ENCODE results near the gene SLC39A11.

SLC39A11 gene

GRCh38 chr17:72804949-72805707 is 287.4 kb downstream of the SLC39A11 start:
- no peak for DNase-seq (ENCODE audit: low read depth)
- no peak for TF ChIP-seq CTCF (conservative IDR thresholded peaks at IDR 0.05; ENCODE audit: low read depth, low read length)
- no peak overlapping the region for H3K4me3 ChIP-seq (ENCODE audit: low read depth, low read length)

DNA sequence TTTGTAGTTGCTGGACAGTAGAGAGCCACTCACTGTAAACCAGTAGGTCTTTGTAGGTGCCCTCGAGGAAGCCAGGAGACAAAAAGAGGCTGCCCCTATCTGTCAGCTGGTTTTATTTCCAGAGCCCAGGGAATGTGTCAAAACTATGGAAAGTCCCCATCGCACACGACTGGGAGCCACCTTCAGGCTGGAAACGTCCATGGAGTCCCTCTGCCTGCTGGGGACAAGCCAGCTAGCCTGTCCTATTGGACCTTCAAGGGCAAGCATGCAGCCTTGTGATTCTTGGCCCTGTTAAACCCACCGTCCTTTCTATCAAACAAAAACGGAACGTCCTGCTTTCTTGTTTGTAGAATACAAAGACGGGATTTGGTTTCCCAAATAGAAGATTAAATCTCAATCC is 289.8 kb downstream of the SLC39A11 start:
- no peak for DNase-seq (ENCODE audit: low read depth)
- no peak overlapping the region for H3K4me3 ChIP-seq (ENCODE audit: low read depth, low read length)
- no peak for TF ChIP-seq CTCF (conservative IDR thresholded peaks at IDR 0.05; ENCODE audit: low read depth, low read length)

DNA sequence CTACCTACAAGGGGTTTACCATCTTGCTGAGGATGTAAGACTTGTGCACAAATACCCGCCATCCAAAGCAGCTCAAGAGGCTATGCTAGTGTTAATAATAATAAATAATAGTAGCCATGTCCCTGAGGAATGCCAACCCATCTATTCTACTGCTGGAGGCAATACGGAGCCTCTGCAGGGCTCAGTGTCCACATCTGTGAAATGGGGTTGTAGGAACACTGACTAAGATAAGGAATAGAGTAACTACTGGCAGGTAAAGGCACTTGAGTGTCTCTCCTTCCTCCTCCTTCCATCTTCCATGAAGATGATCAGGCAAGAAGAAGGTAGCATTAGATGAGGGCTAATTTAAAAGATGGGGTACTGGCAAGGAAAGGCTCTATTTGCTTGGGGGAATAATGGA is 295.3 kb downstream of the SLC39A11 start:
- TF ChIP-seq CTCF (conservative IDR thresholded peaks at IDR 0.05; ENCODE audit: low read depth, low read length): no peak
- DNase-seq (ENCODE audit: low read depth): no peak
- H3K4me3 ChIP-seq (ENCODE audit: low read depth, low read length): no peak overlapping the region

GRCh38 chr17:72795941-72796340 is 296.5 kb downstream of the SLC39A11 start:
- no peak overlapping the region for H3K4me3 ChIP-seq (ENCODE audit: low read depth, low read length)
- TF ChIP-seq CTCF (conservative IDR thresholded peaks at IDR 0.05; ENCODE audit: low read depth, low read length): no peak
- DNase-seq (ENCODE audit: low read depth): no peak

- no peak for TF ChIP-seq CTCF (conservative IDR thresholded peaks at IDR 0.05; ENCODE audit: low read depth, low read length)
- no peak overlapping the region for H3K4me3 ChIP-seq (ENCODE audit: low read depth, low read length)
Measured at GRCh38 chr17:72794152-72794551, 298.3 kb downstream of the SLC39A11 start.

DNA sequence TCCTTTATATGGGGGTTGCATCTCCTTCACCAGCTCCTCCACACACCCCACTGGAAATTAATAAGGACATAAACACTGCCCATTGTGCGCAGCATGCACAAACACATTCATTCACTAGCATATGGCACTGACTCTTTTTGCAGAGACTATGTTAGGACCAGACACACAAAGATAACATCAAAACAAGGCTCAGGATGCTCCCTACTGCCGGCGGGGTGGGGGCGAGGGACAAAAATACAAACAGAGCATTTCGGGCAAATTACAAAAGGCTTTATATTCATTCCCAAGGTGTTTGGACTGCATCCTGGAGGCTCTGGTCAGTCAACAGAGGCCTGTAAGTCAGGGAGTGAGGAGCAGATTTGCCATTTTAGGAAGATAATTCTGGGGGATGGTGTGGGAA is 299.7 kb downstream of the SLC39A11 start:
- no peak for TF ChIP-seq CTCF (conservative IDR thresholded peaks at IDR 0.05; ENCODE audit: low read depth, low read length)
- no peak overlapping the region for H3K4me3 ChIP-seq (ENCODE audit: low read depth, low read length)
- DNase-seq (ENCODE audit: low read depth): no peak

More at GRCh38 chr17:72794152-72794551, 298.3 kb downstream of the SLC39A11 start:
- no peak for DNase-seq (ENCODE audit: low read depth)

GRCh38 chr17:72790190-72790589 is 302.3 kb downstream of the SLC39A11 start:
- DNase-seq (ENCODE audit: low read depth): no peak

More at GRCh38 chr17:72790190-72790589, 302.3 kb downstream of the SLC39A11 start:
- H3K4me3 ChIP-seq (ENCODE audit: low read depth, low read length): no peak overlapping the region
- no peak for TF ChIP-seq CTCF (conservative IDR thresholded peaks at IDR 0.05; ENCODE audit: low read depth, low read length)
